Umbilical cord (tissue), 2 donors: ENCODE results near the gene SGSM2. TPM values are rescaled to one million over a fixed set of nuclear protein-coding genes. Genes with fewer than 3 reads are reported as not detected.

Experiments used
- DNase-seq: peaks from one replicate; pipeline ENCODE4 v3.0.0-alpha.2; 2015; ENCODE audit warnings: low spot score
- total RNA-seq: library from RNA; depleted of rRNA; stranded (reverse); fragments of >200 nt; gene quantifications from one replicate; pipeline ENCODE4 v1.2.3, GENCODE V29; 2014; ENCODE audit warnings: low replicate concordance; ENCODE audit not compliant: insufficient read depth

Gene SGSM2
- total RNA-seq, 1 donor from 2014 or later = 33.5 TPM

- no peak for DNase-seq
Observed at GRCh38 chr17:2398182-2398581, 60.9 kb downstream of the SGSM2 start.

DNA sequence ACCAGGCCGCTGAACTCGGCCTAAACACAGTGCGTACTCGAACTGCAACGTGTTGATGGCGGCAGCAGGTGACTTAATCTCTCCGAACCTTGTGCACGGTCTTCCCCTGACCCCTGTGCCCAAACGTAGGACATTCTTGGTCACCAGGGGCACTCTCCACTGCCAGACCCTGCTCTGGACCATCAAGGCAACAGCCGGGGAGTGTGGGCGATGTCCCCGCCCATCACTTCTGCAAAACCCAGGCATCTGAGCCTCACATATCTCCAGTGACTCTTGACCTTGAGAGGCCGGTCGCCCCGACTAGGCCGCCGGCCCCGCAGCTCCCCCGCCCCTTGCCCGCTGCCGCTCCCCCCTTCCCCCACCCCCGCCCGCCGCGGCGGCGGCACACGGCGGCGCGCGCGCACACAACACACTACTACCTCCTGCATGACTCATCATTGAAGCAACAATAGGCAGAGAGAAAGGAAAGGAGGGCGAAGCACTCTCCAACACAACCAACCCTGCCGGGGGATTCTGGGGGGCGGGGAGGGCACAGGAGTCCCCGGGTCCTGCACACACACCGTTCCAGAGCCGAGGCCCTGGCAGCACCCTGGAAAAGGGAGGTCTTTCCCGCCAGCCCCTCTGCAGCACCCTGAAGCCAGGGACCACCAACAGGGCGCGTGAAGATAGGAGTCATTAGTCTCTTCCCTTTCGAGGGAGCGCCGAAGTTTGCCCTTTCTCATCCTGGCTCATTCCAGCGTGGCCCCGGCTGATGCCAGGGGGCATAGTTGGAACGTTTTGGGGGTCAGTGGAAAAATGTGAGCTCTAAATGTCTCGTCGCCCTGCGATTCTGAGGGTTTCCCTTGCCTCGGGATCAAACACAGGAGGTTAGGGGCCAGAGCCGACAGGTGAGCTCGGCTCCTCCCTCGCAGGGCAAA, 61.6 kb downstream of the SGSM2 start:
- DNase-seq = peak; percentile 66

DNA sequence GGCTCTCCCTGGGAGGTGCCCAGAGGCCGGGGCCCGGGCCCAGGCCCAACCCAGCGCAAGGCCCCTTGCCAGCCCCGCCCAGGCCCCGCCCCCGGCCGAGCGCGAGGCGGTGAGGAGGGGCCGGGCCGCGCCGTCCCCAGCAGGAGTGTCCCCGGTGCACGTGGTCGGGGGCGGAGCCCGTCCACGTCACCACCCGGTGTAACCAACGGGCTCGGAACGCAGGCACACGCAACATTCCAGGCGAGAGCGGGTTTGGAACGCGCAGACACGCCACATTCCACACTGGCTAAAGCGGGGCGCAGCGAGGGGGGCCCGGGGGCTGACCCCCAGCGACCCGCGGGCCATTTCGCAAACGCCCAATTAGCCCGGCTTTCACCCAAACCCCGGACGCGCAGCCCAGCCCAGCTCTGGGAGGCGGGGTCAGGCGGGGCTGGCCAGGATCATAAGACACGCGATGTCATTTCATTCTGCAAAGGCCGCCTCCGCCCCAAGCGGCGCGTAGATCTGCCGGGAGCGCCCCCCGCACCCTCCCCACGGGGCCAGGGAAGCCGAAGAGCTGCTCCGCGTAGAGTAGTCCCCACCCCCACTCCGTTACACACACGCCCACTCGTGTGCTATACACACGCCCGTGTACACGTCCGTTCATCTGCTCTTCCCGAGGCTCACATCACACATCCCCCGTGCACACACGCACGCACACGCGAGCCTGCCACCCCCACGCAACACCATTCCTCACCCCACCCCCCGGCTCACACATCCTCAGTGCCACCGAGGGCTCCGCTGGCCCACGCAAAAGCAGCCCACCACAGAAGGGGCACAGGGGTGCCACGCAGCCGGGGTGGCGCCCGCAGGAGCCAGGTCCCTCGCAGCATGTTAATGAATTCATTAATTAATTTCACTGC, 62.5 kb downstream of the SGSM2 start:
- DNase-seq = peak; percentile 97

GRCh38 chr17:2400474-2400866, 63.2 kb downstream of the SGSM2 start:
- peak; percentile 70 for DNase-seq

GRCh38 chr17:2400877-2401425, 63.6 kb downstream of the SGSM2 start, which contains the start of gene MNT:
MNT (minus strand) TSS chr17:2401060; CDS start chr17:2400712, 348 bp downstream.
- peak; percentile 96 for DNase-seq

GRCh38 chr17:2401426-2402221, 64.3 kb downstream of the SGSM2 start:
- peak; percentile 100 for DNase-seq

DNA sequence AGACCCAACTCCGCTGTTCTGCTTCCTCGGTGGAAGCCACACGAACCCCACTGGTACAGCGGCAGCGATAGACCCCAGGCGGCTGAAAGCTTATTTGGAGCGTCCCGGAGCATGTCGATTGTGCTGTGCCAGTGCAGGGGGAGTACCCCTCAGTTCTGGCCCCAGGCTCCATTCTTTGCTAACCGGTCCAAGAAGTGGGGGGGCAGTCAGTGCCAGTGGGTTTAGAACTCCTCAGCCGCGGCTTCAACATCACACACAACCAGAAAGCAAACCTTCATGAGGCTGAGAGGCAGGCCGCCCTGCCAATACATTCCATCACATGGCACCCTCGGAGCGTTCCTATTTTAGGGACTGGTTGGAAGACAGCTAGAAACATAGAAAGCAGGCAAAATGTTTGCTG, 65.2 kb downstream of the SGSM2 start:
- no peak for DNase-seq

GRCh38 chr17:2403044-2403443, 65.7 kb downstream of the SGSM2 start:
- DNase-seq = no peak

- peak; percentile 65 for DNase-seq
Observed at GRCh38 chr17:2405247-2405926, 68.1 kb downstream of the SGSM2 start.

DNA sequence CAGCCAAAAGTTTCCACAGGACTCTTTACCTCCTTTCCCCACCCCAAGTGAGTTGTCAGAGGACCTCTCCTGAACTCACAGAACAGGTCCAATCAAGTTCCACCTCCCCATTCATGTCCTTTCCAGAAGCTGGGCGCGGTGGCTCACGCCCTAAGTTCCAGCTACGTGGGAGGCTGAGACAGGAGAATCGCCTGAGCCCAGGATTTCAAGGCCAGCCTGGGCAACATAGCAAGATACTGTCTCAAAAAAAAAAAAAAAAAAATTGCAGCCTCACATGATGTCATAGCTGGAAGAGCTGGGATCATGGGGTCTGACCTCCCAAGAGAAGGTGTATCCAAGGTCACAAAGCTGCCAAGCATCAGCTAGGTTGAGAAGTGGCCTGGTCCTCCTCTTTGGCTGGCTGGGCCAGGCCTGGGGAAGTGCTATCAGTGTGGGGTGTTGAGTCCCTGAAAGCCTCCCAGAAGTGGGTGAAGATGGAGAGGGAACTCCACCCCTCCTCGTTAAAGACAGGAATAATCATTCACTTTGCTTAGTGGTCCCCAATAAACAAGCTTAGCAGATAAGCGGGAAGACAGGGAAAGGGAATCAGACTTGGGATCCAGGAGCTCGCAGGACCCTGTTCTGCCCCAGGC, 69.1 kb downstream of the SGSM2 start:
- DNase-seq = no peak

- DNase-seq = peak; percentile 93
Observed at GRCh38 chr17:2406903-2407790, 69.8 kb downstream of the SGSM2 start.

DNA sequence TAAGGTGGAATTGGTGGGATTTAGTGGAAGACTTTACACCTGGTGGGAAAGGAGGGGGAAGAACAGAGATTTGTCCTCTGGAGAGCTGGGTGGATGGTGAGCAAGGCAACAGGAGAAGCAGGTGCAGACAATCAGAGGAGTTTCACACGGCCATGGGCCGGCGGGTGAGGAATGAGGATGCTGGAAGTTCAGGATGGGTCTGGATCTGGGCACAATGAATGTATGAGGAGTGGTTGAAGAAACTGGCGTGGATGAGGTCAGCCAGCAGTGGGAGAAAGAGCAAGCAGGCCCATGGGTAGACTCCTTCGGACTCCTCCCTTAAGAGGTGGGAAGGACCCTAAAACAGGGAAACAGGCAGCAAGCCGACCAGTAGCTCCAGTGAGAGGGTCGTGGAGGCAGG, 73.7 kb downstream of the SGSM2 start:
- DNase-seq = no peak

- no peak for DNase-seq
Observed at GRCh38 chr17:2412561-2413021, 75.3 kb downstream of the SGSM2 start.

- no peak for DNase-seq
Observed at GRCh38 chr17:2414446-2415064, 77.3 kb downstream of the SGSM2 start.

- no peak for DNase-seq
Observed at GRCh38 chr17:2415081-2415480, 77.8 kb downstream of the SGSM2 start.

DNA sequence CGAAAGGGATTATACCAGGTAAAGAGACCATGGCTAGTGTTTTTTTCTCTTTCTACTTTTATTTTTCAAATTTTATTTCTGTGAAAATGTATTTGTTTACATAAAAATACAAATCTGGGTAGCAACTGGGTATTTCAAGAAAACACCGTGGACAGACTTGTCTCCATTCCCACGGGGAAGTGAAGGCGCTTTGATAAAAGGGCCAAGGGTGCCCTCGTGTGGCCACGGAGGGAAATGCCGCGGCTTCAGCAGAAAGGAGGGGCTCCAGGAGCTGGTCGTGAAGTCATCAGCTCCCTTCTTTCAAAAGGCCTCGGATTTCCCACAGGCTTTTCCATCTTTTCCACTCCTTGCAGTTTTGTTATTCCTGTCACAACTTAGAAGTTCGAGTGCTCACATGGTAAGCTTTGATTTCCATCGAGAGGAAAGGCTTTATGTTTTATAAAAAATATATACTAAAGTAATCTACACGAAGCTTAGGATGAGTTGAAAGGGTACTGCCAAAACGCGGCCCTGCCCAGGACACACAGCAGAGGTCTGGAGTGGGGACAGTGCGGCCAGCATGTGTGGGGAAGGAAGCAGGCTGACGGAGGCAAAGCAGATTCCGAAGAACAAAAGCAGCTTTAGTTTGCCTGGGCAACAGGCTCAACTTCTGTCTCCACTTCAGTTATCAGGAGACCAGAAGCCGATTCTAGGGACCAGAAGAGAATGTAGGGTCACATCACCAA, 78.9 kb downstream of the SGSM2 start:
- peak; percentile 94 for DNase-seq

GRCh38 chr17:2418572-2418971, 81.3 kb downstream of the SGSM2 start:
- DNase-seq = no peak

GRCh38 chr17:2419486-2419885, 82.2 kb downstream of the SGSM2 start:
- DNase-seq = no peak
